PC-9 (cell line): Measurements from ENCODE around the gene ZNF217. TPM values are rescaled to one million over a fixed set of nuclear protein-coding genes. Genes with fewer than 3 reads are reported as not detected.
"Not testable (repeated sequence)": the region's sequence is repeated elsewhere in the genome, so short reads cannot be mapped to it uniquely, and the experiment has no call there.

Source experiments
- BruUV-seq: library from RNA; stranded (reverse); fragments of 400-500 nt; replicated peaks from 2 replicates; lab custom pipeline; 2021; lab: Mats Ljungman, UMichigan
- CTCF ChIA-PET: fragments of 300-600 bp; sonication (Branson Sonifier 250); formaldehyde crosslinking; loops from one replicate; lab custom pipeline; 2022; ENCODE audit warnings: antibody characterized with exemption; lab: Charles Lee
- POLR2A ChIA-PET: fragments of 300-600 bp; sonication (Branson Sonifier 250); formaldehyde crosslinking; loops from one replicate; lab custom pipeline; 2022; ENCODE audit warnings: antibody characterized with exemption; ENCODE audit not compliant: unreplicated experiment; lab: Charles Lee
- DNase-seq, 2 experiments: peaks; one replicate each; pipeline versions ENCODE4 v3.0.0 to v3.0.0-alpha.2; 2015 to 2022; ENCODE audit warnings: mixed read lengths in 1 of 2
- H2AFZ ChIP-seq: fragments of 200-600 bp; sonication (generic); 2 replicates; pipeline ENCODE4 v1.8.1; 2017; ENCODE audit warnings: antibody characterized with exemption
- H3F3A ChIP-seq: fragments of 200-600 bp; sonication (generic); 2 replicates; pipeline ENCODE4 v1.8.1; 2017; ENCODE audit warnings: antibody characterized with exemption, mild to moderate bottlenecking, low read depth; ENCODE audit not compliant: insufficient read depth
- H3K27ac ChIP-seq: fragments of 200-600 bp; sonication (generic); 2 replicates; pipeline ENCODE4 v1.6.1; 2016; ENCODE audit warnings: mixed run types
- H3K27me3 ChIP-seq: fragments of 200-600 bp; sonication (generic); 2 replicates; pipeline ENCODE4 v1.6.1; 2016; ENCODE audit warnings: low read depth, mixed run types; ENCODE audit not compliant: insufficient read depth
- H3K36me3 ChIP-seq: fragments of 200-600 bp; sonication (generic); 2 replicates; pipeline ENCODE4 v1.6.1; 2016; ENCODE audit warnings: low read depth, mixed run types
- H3K4me1 ChIP-seq: fragments of 200-600 bp; sonication (generic); replicated peaks from 2 replicates; pipeline ENCODE4 v1.6.1; 2016; ENCODE audit warnings: mixed run types; ENCODE audit not compliant: insufficient read depth
- H3K4me2 ChIP-seq: fragments of 200-600 bp; sonication (generic); 2 replicates; pipeline ENCODE4 v1.6.1; 2017; ENCODE audit warnings: mixed run types
- H3K4me3 ChIP-seq: fragments of 200-600 bp; sonication (generic); 2 replicates; pipeline ENCODE4 v1.6.1; 2016; ENCODE audit warnings: mixed run types
- H3K79me2 ChIP-seq: fragments of 200-600 bp; sonication (generic); 2 replicates; pipeline ENCODE4 v1.6.1; 2017; ENCODE audit warnings: low read depth, mixed run types
- H3K9me2 ChIP-seq: fragments of 200-600 bp; sonication (generic); 2 replicates; pipeline ENCODE4 v1.8.1; 2017; ENCODE audit warnings: mild to moderate bottlenecking; ENCODE audit not compliant: insufficient read depth
- H3K9me3 ChIP-seq: fragments of 200-600 bp; sonication (generic); 2 replicates; pipeline ENCODE4 v1.8.1; 2016; ENCODE audit warnings: low read depth; ENCODE audit not compliant: insufficient read depth
- H4K20me1 ChIP-seq: fragments of 200-600 bp; sonication (generic); 2 replicates; pipeline ENCODE4 v1.8.1; 2017; ENCODE audit not compliant: insufficient read depth
- EZH2 ChIP-seq: fragments of 200-600 bp; sonication (generic); IDR thresholded peaks from 2 replicates; pipeline ENCODE4 v1.8.0; 2017; ENCODE audit warnings: antibody characterized with exemption, low read depth
- intact Hi-C: fragments of 100-400 bp; cut with micrococcal nuclease; formaldehyde crosslinking; loops from one replicate; pipeline ENCODE4 v1.10.0; 2022; ENCODE audit not compliant: unreplicated experiment
- total RNA-seq: library from RNA; stranded (reverse); gene quantifications from 2 replicates; pipeline ENCODE4 v1.2.3, GENCODE V29; 2021
- TF ChIP-seq, protein P1 (sequence below): fragments of 200-600 bp; sonication (generic); conservative IDR thresholded peaks from 2 replicates; pipeline ENCODE4 v1.6.1; 2017; ENCODE audit warnings: mixed run types, antibody characterized with exemption, mild to moderate bottlenecking, moderate library complexity

Gene ZNF217
- total RNA-seq, 1 experiment from 2014 or later, result 63.8 TPM

DNA sequence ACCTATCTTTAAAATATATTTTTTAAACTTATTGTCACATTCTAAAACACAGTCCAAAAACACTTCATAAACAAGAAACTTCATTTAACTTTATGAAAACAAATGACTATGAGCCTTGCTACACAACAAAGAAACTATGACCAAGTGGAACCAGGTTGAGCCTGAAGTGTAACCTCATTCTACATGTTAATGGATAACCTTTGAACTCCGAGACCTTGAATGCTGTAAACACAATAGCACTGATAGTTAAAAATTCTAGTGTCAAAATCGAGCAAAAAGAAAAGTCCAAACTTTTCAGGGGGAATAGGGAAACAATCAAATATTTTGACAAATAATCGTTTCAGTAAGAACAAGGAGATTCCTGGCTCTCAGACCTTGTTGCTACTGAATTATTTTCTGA lies 2.1 kb upstream of the ZNF217 start:
- H3K27me3 ChIP-seq, DNase-seq, BruUV-seq, H3K9me3 ChIP-seq, CTCF ChIA-PET, H3K9me2 ChIP-seq, H2AFZ ChIP-seq, H3K36me3 ChIP-seq, H4K20me1 ChIP-seq: not testable (repeated sequence)
- peaks cover 29% of the 10 kb centered on the region for H3F3A ChIP-seq
- H3K4me2 ChIP-seq, result peak overlapping the region; percentile 83
- peaks cover 57% of the 10 kb centered on the region for H3K79me2 ChIP-seq
- peak overlapping the region; percentile 91 for H3K27ac ChIP-seq
- peaks cover 48% of the 10 kb centered on the region for H3K4me1 ChIP-seq
- POLR2A ChIA-PET, result interaction anchor here (0.7 kb wide), 1 partner anchor 143 kb away, joined by 10 read pairs; no protein-coding TSS in a partner anchor
- intact Hi-C loops, result loop anchor here (2.0 to 5.0 kb wide), 4 partner anchors 17 to 539 kb away; no protein-coding TSS in a partner anchor
- peak overlapping the region; percentile 86; the same call in 1 of the 2 replicates for H3K4me3 ChIP-seq

DNA sequence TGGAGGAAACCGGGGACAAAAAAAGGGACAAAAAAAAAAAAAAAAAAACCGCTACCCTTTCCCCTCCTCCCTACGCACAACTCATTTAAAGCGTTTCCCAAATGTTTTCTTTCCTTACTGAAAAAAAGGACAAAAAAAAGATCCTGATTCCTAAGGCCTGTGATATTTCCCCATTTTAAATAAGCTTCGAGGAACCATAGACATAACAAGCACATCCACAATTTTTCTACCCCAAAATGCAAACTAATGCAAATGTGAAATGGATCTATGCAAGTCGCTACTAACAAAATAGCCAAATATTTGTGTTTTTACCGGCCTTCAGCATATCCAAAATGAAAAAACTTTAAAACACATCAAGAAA lies 1.4 kb upstream of the ZNF217 start:
- peak overlapping the region; percentile 89; the same call in 1 of the 2 replicates for H2AFZ ChIP-seq
- ChIA-PET CTCF (interaction anchor here (0.6 to 0.7 kb wide), 3 partner anchors 28 to 357 kb away, joined by 3 to 8 read pairs (median 7); no protein-coding TSS in a partner anchor), POLR2A (interaction anchor here (0.6 to 0.7 kb wide), 3 partner anchors 35 to 144 kb away, joined by 3 to 10 read pairs (median 8); no protein-coding TSS in a partner anchor)
- H4K20me1 ChIP-seq, result no peaks in the 10 kb centered on the region
- H3K9me3 ChIP-seq, result no peaks in the 10 kb centered on the region
- no peaks in the 10 kb centered on the region for H3K9me2 ChIP-seq
- peak in 1 of 2 experiments; percentile 40 for DNase-seq
- peak overlapping the region; percentile 91 for H3K27ac ChIP-seq
- intact Hi-C loops, result loop anchor here (2.0 to 5.0 kb wide), 3 partner anchors 16 to 234 kb away; no protein-coding TSS in a partner anchor
- peaks cover 64% of the 10 kb centered on the region for H3K79me2 ChIP-seq
- 0 out of 2 replicates have a peak, but pooled peaks cover 3% of the 10 kb centered on the region for H3K36me3 ChIP-seq
- no peaks in the 10 kb centered on the region for H3K27me3 ChIP-seq
- peaks cover 32% of the 10 kb centered on the region for H3F3A ChIP-seq
- peaks cover 54% of the 10 kb centered on the region for H3K4me1 ChIP-seq
- peak overlapping the region; percentile 83 for H3K4me2 ChIP-seq
- peak overlapping the region; percentile 86 for H3K4me3 ChIP-seq
- BruUV-seq, result TSS peak; percentile 78
- TF ChIP-seq, protein P1, sequence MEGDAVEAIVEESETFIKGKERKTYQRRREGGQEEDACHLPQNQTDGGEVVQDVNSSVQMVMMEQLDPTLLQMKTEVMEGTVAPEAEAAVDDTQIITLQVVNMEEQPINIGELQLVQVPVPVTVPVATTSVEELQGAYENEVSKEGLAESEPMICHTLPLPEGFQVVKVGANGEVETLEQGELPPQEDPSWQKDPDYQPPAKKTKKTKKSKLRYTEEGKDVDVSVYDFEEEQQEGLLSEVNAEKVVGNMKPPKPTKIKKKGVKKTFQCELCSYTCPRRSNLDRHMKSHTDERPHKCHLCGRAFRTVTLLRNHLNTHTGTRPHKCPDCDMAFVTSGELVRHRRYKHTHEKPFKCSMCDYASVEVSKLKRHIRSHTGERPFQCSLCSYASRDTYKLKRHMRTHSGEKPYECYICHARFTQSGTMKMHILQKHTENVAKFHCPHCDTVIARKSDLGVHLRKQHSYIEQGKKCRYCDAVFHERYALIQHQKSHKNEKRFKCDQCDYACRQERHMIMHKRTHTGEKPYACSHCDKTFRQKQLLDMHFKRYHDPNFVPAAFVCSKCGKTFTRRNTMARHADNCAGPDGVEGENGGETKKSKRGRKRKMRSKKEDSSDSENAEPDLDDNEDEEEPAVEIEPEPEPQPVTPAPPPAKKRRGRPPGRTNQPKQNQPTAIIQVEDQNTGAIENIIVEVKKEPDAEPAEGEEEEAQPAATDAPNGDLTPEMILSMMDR, result no peak
- no peak for TF ChIP-seq EZH2

DNA sequence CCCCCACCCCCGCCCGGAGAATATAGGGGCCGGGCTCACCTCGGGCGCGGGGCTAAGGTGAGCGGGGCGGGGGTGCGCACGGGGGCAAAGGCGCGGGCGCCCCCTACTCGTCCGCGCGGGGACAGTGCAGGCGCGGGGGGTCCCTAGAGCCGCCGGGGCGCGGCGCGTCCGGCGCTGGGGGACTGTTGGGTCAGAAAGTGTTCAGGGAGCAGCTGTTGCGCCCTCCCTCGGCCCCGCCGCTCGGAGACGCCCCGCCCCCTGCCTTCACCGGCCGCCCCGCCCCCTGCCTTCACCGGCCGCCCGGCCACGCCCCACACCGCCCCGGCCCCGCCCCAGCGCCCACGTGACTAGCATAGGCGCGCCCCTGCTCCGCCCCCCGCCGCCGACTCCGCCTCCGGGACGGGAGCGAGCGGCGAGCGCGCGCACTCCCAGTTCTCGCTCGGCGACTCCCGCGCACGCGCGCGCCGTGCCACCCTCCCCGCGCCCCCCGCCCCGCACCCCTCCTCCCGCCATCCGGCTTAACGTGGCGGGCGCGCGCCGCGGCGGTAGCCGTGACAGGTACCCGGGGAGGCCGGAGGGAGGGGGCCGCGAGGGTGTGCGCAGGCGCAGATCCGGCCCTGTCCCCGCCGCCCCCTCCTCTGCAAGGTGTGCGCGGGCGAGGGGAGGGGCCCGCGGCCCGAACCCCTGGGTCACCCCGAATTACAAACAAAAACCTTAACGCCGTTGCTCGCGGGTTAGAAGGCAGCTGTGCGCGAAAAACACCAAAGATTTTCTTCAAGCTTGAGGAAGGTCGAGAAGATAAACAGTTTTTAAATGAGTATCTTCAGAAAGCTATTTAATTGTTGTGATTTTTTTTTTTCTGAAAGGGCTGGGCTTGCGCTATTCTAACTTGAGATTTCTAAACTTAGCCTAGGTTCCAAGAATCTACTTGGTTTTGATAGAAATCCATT lies 704 bp upstream of the ZNF217 start:
- no peaks in the 10 kb centered on the region for H3K27me3 ChIP-seq
- H3K9me3 ChIP-seq, result no peaks in the 10 kb centered on the region
- peak overlapping the region; percentile 89 for H2AFZ ChIP-seq
- H4K20me1 ChIP-seq, result no peaks in the 10 kb centered on the region
- intact Hi-C loops, result loop anchor here (1.0 to 5.0 kb wide), 8 partner anchors 16 to 323 kb away; no protein-coding TSS in a partner anchor
- BruUV-seq, result no TSS peak
- CTCF ChIA-PET, result interaction anchor here (0.6 to 0.7 kb wide), 3 partner anchors 28 to 358 kb away, joined by 3 to 8 read pairs (median 7); no protein-coding TSS in a partner anchor
- peaks cover 34% of the 10 kb centered on the region for H3F3A ChIP-seq
- H3K36me3 ChIP-seq, result 0 out of 2 replicates have a peak, but pooled peaks cover 3% of the 10 kb centered on the region
- H3K9me2 ChIP-seq, result no peaks in the 10 kb centered on the region
- peak overlapping the region; percentile 98 for H3K27ac ChIP-seq
- DNase-seq, result peak; percentile 73 to 98
- H3K79me2 ChIP-seq, result peaks cover 71% of the 10 kb centered on the region
- H3K4me3 ChIP-seq, result peak overlapping the region; percentile 99
- peaks cover 59% of the 10 kb centered on the region for H3K4me1 ChIP-seq
- TF ChIP-seq, protein P1, result no peak; the same call in 1 of the 2 replicates
- no peak for TF ChIP-seq EZH2
- POLR2A ChIA-PET, result interaction anchor here (0.6 to 1.5 kb wide), 12 partner anchors 26 to 547 kb away, joined by 3 to 11 read pairs (median 6); no protein-coding TSS in a partner anchor
- H3K4me2 ChIP-seq, result peak overlapping the region; percentile 83
